Measurements from ENCODE around the gene LRIG3. TPM values are rescaled to one million over a fixed set of nuclear protein-coding genes. Genes with fewer than 3 reads are reported as not detected.
A peak's percentile ranks its signal among the peaks of the same experiment; 100 is the strongest.

Gene LRIG3
- total RNA-seq, 2 donors from 2014 or later = 25.2 to 31.7 TPM

DNA sequence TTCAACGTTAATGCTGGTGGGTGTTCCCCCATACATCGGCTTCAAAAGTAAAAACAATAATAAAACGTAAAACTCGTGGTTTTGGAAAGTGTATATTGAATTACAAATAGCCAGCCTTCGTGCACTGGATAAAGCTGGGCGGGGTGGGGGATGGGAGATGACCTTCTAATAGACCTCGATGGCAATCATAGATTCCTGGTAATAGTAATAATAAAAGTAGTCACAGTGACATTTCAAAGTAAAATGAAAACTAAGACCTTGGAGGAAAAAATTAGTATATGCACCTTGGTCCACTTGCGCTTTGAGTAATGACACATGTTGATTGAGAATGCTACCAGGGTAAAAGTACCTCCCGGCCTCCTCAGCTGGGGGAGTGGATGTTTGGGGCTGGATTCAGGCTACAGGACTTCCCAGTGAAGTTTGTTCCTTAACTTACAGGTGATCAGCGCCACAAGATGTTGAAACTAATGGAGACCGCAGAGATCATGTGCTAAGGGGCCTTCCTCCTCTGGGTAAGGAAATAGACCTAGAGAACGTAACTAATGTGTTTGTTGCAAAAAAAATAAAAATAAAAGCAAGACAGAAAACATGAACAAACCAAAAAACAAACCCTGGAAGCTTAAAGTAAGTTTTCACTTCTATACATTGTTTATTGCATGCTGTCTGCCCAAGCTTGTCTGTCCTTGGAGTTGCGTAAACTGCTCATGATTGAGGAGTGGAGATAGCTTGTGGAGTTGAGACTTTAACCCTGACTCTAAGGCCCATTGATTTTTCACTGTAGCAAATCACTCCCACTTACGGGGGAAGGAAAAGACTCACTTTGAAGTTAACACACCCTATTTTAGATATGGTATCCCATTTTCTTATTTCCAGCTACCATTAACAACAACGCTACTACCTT, 907 bp upstream of the LRIG3 start:
- H3K4me3 ChIP-seq = peak overlapping the region; percentile 60 to 62
- intact Hi-C loops (cut with DNase I) = loop anchor here (5.0 to 10.0 kb wide), 2 partner anchors 34 to 114 kb away; no protein-coding TSS in a partner anchor
- no peaks in the 10 kb centered on the region for H3K36me3 ChIP-seq
- H3K4me1 ChIP-seq (replicated peaks) = peaks cover 3% of the 10 kb centered on the region
- H3K27ac ChIP-seq = peak overlapping the region; percentile 86 to 89
- TF ChIP-seq POLR2AphosphoS5 (IDR thresholded peaks at IDR 0.05) = no peak
- TF ChIP-seq POLR2A (IDR thresholded peaks at IDR 0.05) = no peak
- TF ChIP-seq, protein P1, sequence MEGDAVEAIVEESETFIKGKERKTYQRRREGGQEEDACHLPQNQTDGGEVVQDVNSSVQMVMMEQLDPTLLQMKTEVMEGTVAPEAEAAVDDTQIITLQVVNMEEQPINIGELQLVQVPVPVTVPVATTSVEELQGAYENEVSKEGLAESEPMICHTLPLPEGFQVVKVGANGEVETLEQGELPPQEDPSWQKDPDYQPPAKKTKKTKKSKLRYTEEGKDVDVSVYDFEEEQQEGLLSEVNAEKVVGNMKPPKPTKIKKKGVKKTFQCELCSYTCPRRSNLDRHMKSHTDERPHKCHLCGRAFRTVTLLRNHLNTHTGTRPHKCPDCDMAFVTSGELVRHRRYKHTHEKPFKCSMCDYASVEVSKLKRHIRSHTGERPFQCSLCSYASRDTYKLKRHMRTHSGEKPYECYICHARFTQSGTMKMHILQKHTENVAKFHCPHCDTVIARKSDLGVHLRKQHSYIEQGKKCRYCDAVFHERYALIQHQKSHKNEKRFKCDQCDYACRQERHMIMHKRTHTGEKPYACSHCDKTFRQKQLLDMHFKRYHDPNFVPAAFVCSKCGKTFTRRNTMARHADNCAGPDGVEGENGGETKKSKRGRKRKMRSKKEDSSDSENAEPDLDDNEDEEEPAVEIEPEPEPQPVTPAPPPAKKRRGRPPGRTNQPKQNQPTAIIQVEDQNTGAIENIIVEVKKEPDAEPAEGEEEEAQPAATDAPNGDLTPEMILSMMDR (IDR thresholded peaks at IDR 0.05) = no peak
- DNase-seq (ENCODE audit: low spot score) = no peak
- H3K9me3 ChIP-seq = no peaks in the 10 kb centered on the region
- no peaks in the 10 kb centered on the region for H3K27me3 ChIP-seq (replicated peaks; ENCODE audit: insufficient read depth)
- 53% methylated on average over 15 of the region's 15 CpGs for WGBS

DNA sequence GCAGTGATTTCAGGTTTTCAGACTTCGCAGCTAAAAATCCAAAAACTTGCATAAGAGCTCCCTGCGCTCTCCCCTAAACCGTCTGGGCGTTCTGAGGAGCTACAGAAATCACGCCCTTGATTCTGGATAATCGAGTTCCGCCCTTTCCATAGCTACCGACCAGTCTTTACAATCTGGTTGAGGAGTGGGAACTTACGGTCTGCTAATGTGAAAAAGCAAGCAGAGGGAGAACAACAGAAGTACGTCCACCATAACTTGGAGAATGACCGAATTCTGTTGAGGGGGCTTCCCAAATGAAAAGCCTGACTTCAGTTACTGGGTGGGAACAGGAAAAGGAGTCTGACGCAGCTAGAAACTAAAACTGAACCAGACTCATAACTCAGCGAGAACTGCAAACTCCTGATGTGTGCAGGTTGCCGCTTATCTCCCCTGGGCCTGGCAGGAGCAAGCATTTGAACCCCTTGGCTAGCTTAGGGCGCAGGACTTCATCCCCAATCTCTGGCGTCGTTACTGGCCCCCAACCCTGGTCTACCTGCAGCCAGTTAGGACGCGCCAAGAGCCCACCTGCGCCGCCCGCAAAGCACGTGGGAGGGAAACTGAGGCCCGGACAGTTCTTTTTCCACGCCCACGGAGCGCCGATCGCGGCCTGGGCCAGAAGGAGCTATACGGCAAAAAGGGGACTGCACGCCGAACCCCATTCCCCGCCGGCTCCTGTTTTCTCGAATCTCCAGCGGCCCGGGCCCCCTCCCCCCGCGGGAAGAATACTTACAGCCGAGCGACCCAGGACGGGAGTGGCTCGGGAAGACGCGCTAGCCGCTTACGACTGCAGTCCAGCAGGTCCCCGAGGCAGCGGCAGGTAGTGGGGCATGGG, 838 bp downstream of the LRIG3 start:
- peaks cover 3% of the 10 kb centered on the region for H3K4me1 ChIP-seq (replicated peaks)
- peak overlapping the region; percentile 86 to 89 for H3K27ac ChIP-seq
- TF ChIP-seq, protein P1 (IDR thresholded peaks at IDR 0.05) = no peak
- WGBS = under 1% methylated on average over 45 of the region's 50 CpGs
- DNase-seq (ENCODE audit: low spot score) = peak; percentile 17
- H3K36me3 ChIP-seq = no peaks in the 10 kb centered on the region
- intact Hi-C loops (cut with DNase I) = loop anchor here (5.0 to 10.0 kb wide), 5 partner anchors 32 to 385 kb away; no protein-coding TSS in a partner anchor
- H3K27me3 ChIP-seq (replicated peaks; ENCODE audit: insufficient read depth) = no peaks in the 10 kb centered on the region
- H3K9me3 ChIP-seq = no peaks in the 10 kb centered on the region
- peak overlapping the region; percentile 60 to 62 for H3K4me3 ChIP-seq

DNA sequence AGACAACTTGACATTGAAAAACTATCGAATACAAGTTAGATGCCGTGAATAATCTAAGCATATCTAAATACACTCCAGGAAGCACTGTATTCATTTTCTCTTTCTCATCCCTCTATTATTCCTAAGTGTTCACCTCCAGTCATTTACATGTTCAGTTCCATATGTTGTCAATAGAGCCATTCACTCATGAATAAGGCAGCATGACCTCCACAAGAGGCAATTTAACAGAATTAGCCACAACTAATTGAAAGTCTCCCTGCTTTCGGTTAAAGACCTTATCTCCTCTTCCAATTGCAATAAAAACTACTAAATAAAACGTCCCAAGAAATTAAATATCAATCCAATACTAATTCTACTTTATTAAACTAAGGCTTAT, 1.8 kb downstream of the LRIG3 start:
- Histone ChIP-seq H3K27ac (peak overlapping the region; percentile 86 to 89), H3K36me3 (no peaks in the 10 kb centered on the region), H3K27me3 (replicated peaks; ENCODE audit: insufficient read depth) (no peaks in the 10 kb centered on the region), H3K9me3 (no peaks in the 10 kb centered on the region), H3K4me1 (replicated peaks) (peaks cover 3% of the 10 kb centered on the region), H3K4me3 (peak overlapping the region; percentile 60 to 62)
- intact Hi-C loops (cut with DNase I) = loop anchor here (10.0 kb wide), 3 partner anchors 166 to 384 kb away; no protein-coding TSS in a partner anchor
- WGBS = 16% methylated on average over 4 of the region's 4 CpGs
- TF ChIP-seq, protein P1 (IDR thresholded peaks at IDR 0.05) = no peak
- TF ChIP-seq POLR2AphosphoS5 (IDR thresholded peaks at IDR 0.05) (no peak), POLR2A (IDR thresholded peaks at IDR 0.05) (no peak)
- no peak for DNase-seq (ENCODE audit: low spot score)

DNA sequence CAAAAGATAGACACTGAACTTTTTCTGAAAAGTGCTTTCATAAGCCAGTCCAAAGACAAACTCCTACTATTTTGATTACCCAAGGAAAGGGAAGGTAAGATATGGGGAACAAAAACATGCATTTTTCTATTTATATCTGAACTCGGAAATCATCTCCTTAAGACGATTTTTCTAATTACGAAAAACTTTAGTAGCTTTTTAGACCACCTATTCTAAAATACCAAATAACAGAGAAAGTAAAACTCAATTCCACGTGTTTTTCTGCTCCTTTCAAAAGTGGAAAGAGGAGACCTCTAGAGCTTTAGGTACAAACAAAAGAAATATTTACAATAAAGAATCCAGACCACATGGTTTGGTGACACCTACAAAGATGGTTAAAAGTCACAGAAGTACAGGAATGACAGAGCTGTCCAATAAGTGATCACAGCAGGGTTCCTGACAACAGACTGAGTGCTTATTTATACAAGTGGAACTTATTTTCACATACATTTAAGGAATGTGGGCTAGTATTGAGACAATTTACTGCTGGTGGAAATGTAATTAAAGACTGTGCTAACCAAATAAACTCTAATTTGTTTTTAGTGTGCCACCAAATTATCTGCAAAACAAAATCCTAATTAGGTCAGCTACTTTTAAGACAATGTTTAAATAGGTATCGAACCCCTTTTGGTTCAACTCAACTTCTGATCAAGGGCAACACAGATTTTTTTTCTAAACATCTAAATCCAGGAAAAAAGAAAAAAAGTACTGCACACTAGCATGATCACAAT, 2.4 kb downstream of the LRIG3 start:
- no peaks in the 10 kb centered on the region for H3K9me3 ChIP-seq
- no peaks in the 10 kb centered on the region for H3K36me3 ChIP-seq
- peak overlapping the region; percentile 86 to 89 for H3K27ac ChIP-seq
- peak overlapping the region; percentile 60 to 62 for H3K4me3 ChIP-seq
- no peak for DNase-seq (ENCODE audit: low spot score)
- intact Hi-C loops (cut with DNase I) = loop anchor here (10.0 kb wide), 3 partner anchors 167 to 383 kb away; no protein-coding TSS in a partner anchor
- H3K4me1 ChIP-seq (replicated peaks) = peaks cover 3% of the 10 kb centered on the region
- H3K27me3 ChIP-seq (replicated peaks; ENCODE audit: insufficient read depth) = no peaks in the 10 kb centered on the region
- 29% methylated on average over 5 of the region's 5 CpGs for WGBS
- TF ChIP-seq POLR2A (IDR thresholded peaks at IDR 0.05) (no peak), POLR2AphosphoS5 (IDR thresholded peaks at IDR 0.05) (no peak)
- TF ChIP-seq, protein P1 (IDR thresholded peaks at IDR 0.05) = no peak

Data from prostate gland (tissue), 2 donors.